Stomach (tissue), 4 donors: Measurements from ENCODE around the gene UQCRQ.

Source experiments
- EP300 ChIP-seq: sonication (generic); formaldehyde crosslinking; IDR thresholded peaks from one replicate; pipeline ENCODE4 v1.6.1; 2017; ENCODE audit warnings: antibody characterized with exemption
- POLR2A ChIP-seq, 4 donors: fragments of 450-650 bp; IDR thresholded peaks; one replicate each; pipeline ENCODE4 v1.6.1; 2016; ENCODE audit warnings: antibody characterized with exemption in 4 of 4, control low read depth in 2 of 4, mild to moderate bottlenecking in 1 of 4, moderate library complexity in 1 of 4
- POLR2AphosphoS5 ChIP-seq, 3 donors: sonication (generic); formaldehyde crosslinking; IDR thresholded peaks; one replicate each; pipeline ENCODE4 v1.6.1; 2016; ENCODE audit warnings: antibody characterized with exemption in 3 of 3
- TF ChIP-seq, protein P1 (sequence below), 7 experiments: fragments of 450-650 bp in 4 of 7; fragments of 200-600 bp in 3 of 7; sonication (generic) in 3 of 7; IDR thresholded peaks; one replicate each; pipeline ENCODE4 v1.5.1; 2016 to 2019; ENCODE audit warnings: antibody characterized with exemption in 7 of 7, control low read depth in 2 of 7, mild to moderate bottlenecking in 1 of 7

DNA sequence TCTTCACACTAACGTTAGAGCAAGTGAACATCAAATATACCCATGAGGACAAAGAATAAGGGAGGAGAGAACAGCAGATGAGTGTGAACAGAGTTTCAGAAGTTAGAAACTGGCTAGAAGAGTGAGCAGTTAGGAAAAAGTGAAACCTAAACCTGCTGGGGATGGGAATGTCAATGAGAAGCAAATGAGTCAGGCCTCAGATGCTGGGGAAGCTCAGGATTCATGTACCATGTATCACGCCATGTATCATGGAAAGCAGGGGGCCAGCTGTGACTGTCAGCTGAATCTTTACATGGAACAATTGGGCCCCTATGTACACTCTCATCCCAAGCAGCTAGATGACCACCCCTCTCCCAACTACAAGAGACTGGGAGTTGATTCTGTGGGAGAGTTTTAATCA lies 16.4 kb upstream of the UQCRQ start:
- no peak for TF ChIP-seq POLR2AphosphoS5 (IDR thresholded peaks at IDR 0.05)
- TF ChIP-seq, protein P1, sequence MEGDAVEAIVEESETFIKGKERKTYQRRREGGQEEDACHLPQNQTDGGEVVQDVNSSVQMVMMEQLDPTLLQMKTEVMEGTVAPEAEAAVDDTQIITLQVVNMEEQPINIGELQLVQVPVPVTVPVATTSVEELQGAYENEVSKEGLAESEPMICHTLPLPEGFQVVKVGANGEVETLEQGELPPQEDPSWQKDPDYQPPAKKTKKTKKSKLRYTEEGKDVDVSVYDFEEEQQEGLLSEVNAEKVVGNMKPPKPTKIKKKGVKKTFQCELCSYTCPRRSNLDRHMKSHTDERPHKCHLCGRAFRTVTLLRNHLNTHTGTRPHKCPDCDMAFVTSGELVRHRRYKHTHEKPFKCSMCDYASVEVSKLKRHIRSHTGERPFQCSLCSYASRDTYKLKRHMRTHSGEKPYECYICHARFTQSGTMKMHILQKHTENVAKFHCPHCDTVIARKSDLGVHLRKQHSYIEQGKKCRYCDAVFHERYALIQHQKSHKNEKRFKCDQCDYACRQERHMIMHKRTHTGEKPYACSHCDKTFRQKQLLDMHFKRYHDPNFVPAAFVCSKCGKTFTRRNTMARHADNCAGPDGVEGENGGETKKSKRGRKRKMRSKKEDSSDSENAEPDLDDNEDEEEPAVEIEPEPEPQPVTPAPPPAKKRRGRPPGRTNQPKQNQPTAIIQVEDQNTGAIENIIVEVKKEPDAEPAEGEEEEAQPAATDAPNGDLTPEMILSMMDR (IDR thresholded peaks at IDR 0.05) = no peak
- TF ChIP-seq POLR2A (IDR thresholded peaks at IDR 0.05) = no peak
- TF ChIP-seq EP300 = no peak
